ENCODE measurements around the gene DRC3. TPM values are rescaled to one million over a fixed set of nuclear protein-coding genes. Genes with fewer than 3 reads are reported as not detected.
A peak's percentile ranks its signal among the peaks of the same experiment; 100 is the strongest.

The DRC3 gene
- total and polyA plus RNA-seq, 7 donors = 0.39 to 1.8 (median 0.69) TPM

GRCh38 chr17:17985555-17985954 lies 12.9 kb downstream of the DRC3 start:
- DNase-seq (no peak), ATAC-seq (no peak)
- intact Hi-C loops (cut with DNase I) = loop anchor here in 1 of 2 donors (5.0 kb wide), 1 partner anchor 47 kb away; no protein-coding TSS in a partner anchor
- no peaks in the 10 kb centered on the region for H3K9me3 ChIP-seq
- H3K4me1 ChIP-seq = peaks cover 5% of the 10 kb centered on the region
- no peaks in the 10 kb centered on the region for H3K36me3 ChIP-seq (ENCODE audit: insufficient read depth in 1 of 2, low read depth in 1 of 2)
- TF ChIP-seq CTCF (IDR thresholded peaks at IDR 0.05) = no peak
- no peak overlapping the region for H3K27ac ChIP-seq
- no peaks in the 10 kb centered on the region for H3K27me3 ChIP-seq (ENCODE audit: insufficient read depth in 3 of 3, low read length in 2 of 3)
- 69 to 83% (median 70%) methylated on average over 3 of the region's 3 CpGs for WGBS, 3 donors
- no peak overlapping the region for H3K4me3 ChIP-seq

- no peak overlapping the region for H3K4me3 ChIP-seq
- intact Hi-C loops (cut with DNase I) = loop anchor here in 1 of 2 donors (5.0 kb wide), 1 partner anchor 45 kb away; no protein-coding TSS in a partner anchor
- no peak overlapping the region for H3K27ac ChIP-seq
- DNase-seq = no peak
- no peaks in the 10 kb centered on the region for H3K27me3 ChIP-seq (ENCODE audit: insufficient read depth in 3 of 3, low read length in 2 of 3)
- no peaks in the 10 kb centered on the region for H3K9me3 ChIP-seq
- no peak for TF ChIP-seq CTCF (IDR thresholded peaks at IDR 0.05)
- peaks cover 15% of the 10 kb centered on the region for H3K4me1 ChIP-seq
- ATAC-seq = no peak
- WGBS, 3 donors = 79 to 87% (median 82%) methylated on average over 7 of the region's 7 CpGs
- no peaks in the 10 kb centered on the region for H3K36me3 ChIP-seq (ENCODE audit: insufficient read depth in 1 of 2, low read depth in 1 of 2)
These were observed 14.7 kb downstream of the DRC3 start for GRCh38 chr17:17987187-17987896.

- H3K4me1 ChIP-seq = peaks cover 15% of the 10 kb centered on the region
- DNase-seq = no peak
- intact Hi-C loops (cut with DNase I) = loop anchor here in 1 of 2 donors (5.0 kb wide), 1 partner anchor 44 kb away; no protein-coding TSS in a partner anchor
- no peak for ATAC-seq
- no peak for TF ChIP-seq CTCF (IDR thresholded peaks at IDR 0.05)
- H3K27me3 ChIP-seq (ENCODE audit: insufficient read depth in 3 of 3, low read length in 2 of 3) = no peaks in the 10 kb centered on the region
- H3K9me3 ChIP-seq = no peaks in the 10 kb centered on the region
- 80 to 81% (median 81%) methylated on average over 14 of the region's 14 CpGs for WGBS, 3 donors
- no peak overlapping the region for H3K4me3 ChIP-seq
- no peaks in the 10 kb centered on the region for H3K36me3 ChIP-seq (ENCODE audit: insufficient read depth in 1 of 2, low read depth in 1 of 2)
- no peak overlapping the region for H3K27ac ChIP-seq
These were observed 15.2 kb downstream of the DRC3 start for GRCh38 chr17:17987901-17988300.

GRCh38 chr17:17988427-17988945 lies 15.8 kb downstream of the DRC3 start:
- Histone ChIP-seq H3K4me1 (peaks cover 16% of the 10 kb centered on the region), H3K27me3 (ENCODE audit: insufficient read depth in 3 of 3, low read length in 2 of 3) (no peaks in the 10 kb centered on the region), H3K27ac (no peak overlapping the region), H3K36me3 (ENCODE audit: insufficient read depth in 1 of 2, low read depth in 1 of 2) (no peaks in the 10 kb centered on the region), H3K4me3 (no peak overlapping the region), H3K9me3 (no peaks in the 10 kb centered on the region)
- 56 to 72% (median 60%) methylated on average over 7 of the region's 7 CpGs for WGBS, 3 donors
- DNase-seq (no peak), ATAC-seq (peak in 3 of 4 donors; percentile 45 to 62 (median 62))
- intact Hi-C loops (cut with DNase I) = loop anchor here in 1 of 2 donors (5.0 kb wide), 1 partner anchor 44 kb away; no protein-coding TSS in a partner anchor
- no peak for TF ChIP-seq CTCF (IDR thresholded peaks at IDR 0.05)
